Neural cell (in vitro differentiated cells): ENCODE results near the gene TIAM2. TPM values are rescaled to one million over a fixed set of nuclear protein-coding genes. Genes with fewer than 3 reads are reported as not detected.

ENCODE experiments used
- H2AFZ ChIP-seq: fragments of 200-600, 300-800 bp; sonication (generic), shearing (Covaris generic); 2 replicates; pipeline ENCODE4 v1.6.0; 2014; ENCODE audit warnings: low read depth, mild to moderate bottlenecking, antibody characterized with exemption, low read length, moderate library complexity
- H3F3A ChIP-seq: fragments of 200-600 bp; shearing (Covaris generic); 2 replicates; pipeline ENCODE4 v1.6.1; 2016; ENCODE audit warnings: mild to moderate bottlenecking, moderate library complexity, mixed read lengths, antibody characterized with exemption, low read length; ENCODE audit not compliant: insufficient read depth, poor library complexity, severe bottlenecking
- H3K27ac ChIP-seq: fragments of 200-600, 300-800 bp; sonication (generic), shearing (Covaris generic); 2 replicates; pipeline ENCODE4 v1.5.1; 2014; ENCODE audit warnings: mild to moderate bottlenecking, low read length, moderate library complexity
- H3K27me3 ChIP-seq: fragments of 300-800, 200-600 bp; sonication (generic), shearing (Covaris generic); 2 replicates; pipeline ENCODE4 v1.6.0; 2014; ENCODE audit warnings: mild to moderate bottlenecking, low read depth, low read length, moderate library complexity; ENCODE audit not compliant: insufficient read depth
- H3K36me3 ChIP-seq: fragments of 300-800, 200-600 bp; sonication (generic), shearing (Covaris generic); 2 replicates; pipeline ENCODE4 v1.5.1; 2014; ENCODE audit warnings: mild to moderate bottlenecking, antibody characterized with exemption, low read length, moderate library complexity; ENCODE audit not compliant: insufficient read depth
- H3K4me2 ChIP-seq: fragments of 300-800, 200-600 bp; sonication (generic), shearing (Covaris generic); 2 replicates; pipeline ENCODE4 v1.6.0; 2014; ENCODE audit warnings: mild to moderate bottlenecking, low read length
- H3K4me3 ChIP-seq: fragments of 300-800, 200-600 bp; sonication (generic), shearing (Covaris generic); 2 replicates; pipeline ENCODE4 v1.5.1; 2014; ENCODE audit warnings: mild to moderate bottlenecking, low read length, moderate library complexity
- H3K79me2 ChIP-seq: fragments of 200-600 bp; shearing (Covaris generic); replicated peaks from 2 replicates; pipeline ENCODE4 v1.6.0; 2014; ENCODE audit warnings: mild to moderate bottlenecking, low read length, moderate library complexity; ENCODE audit not compliant: insufficient read depth
- H3K9ac ChIP-seq: fragments of 300-800, 200-600 bp; sonication (generic), shearing (Covaris generic); 2 replicates; pipeline ENCODE4 v1.6.1; 2016; ENCODE audit warnings: mild to moderate bottlenecking, low read length, mixed read lengths
- H3K9me2 ChIP-seq: fragments of 200-600 bp; shearing (Covaris generic); 2 replicates; pipeline ENCODE4 v1.6.1; 2016; ENCODE audit warnings: mild to moderate bottlenecking, low read length, mixed read lengths; ENCODE audit not compliant: insufficient read depth
- H3K9me3 ChIP-seq: fragments of 200-600, 300-800 bp; sonication (generic), shearing (Covaris generic); 2 replicates; pipeline ENCODE4 v1.6.1; 2016; ENCODE audit warnings: mild to moderate bottlenecking, mixed run types, low read length, moderate library complexity, mixed read lengths
- H4K20me1 ChIP-seq: fragments of 200-600 bp; shearing (Covaris generic); 2 replicates; pipeline ENCODE4 v1.6.1; 2016; ENCODE audit warnings: mild to moderate bottlenecking, mixed run types; ENCODE audit not compliant: insufficient read depth
- CTCF ChIP-seq: fragments of 450-650 bp; IDR thresholded peaks from 2 replicates; pipeline ENCODE4 v1.5.1; 2014; ENCODE audit warnings: antibody characterized with exemption, mild to moderate bottlenecking, moderate library complexity; ENCODE audit not compliant: poor library complexity, severe bottlenecking
- EZH2 ChIP-seq: fragments of 200-600, 300-800 bp; shearing (Covaris generic), sonication (generic); IDR thresholded peaks from 2 replicates; pipeline ENCODE4 v1.6.1; 2014; ENCODE audit warnings: antibody characterized with exemption, low read length, borderline replicate concordance, mild to moderate bottlenecking; ENCODE audit not compliant: insufficient read depth, poor library complexity, severe bottlenecking
- MXI1 ChIP-seq: fragments of 450-650 bp; conservative IDR thresholded peaks from 2 replicates; pipeline ENCODE4 v1.6.1; 2014; ENCODE audit warnings: antibody characterized with exemption, mild to moderate bottlenecking; ENCODE audit not compliant: poor library complexity, severe bottlenecking
- POLR2AphosphoS5 ChIP-seq: IDR thresholded peaks from 2 replicates; pipeline ENCODE4 v1.6.1; 2012
- RAD21 ChIP-seq: fragments of 450-650 bp; conservative IDR thresholded peaks from 2 replicates; pipeline ENCODE4 v1.6.1; 2014; ENCODE audit warnings: antibody characterized with exemption, mild to moderate bottlenecking, moderate library complexity
- REST ChIP-seq: IDR thresholded peaks from 2 replicates; pipeline ENCODE4 v1.6.1; 2012; ENCODE audit warnings: borderline replicate concordance
- TAF1 ChIP-seq: IDR thresholded peaks from 2 replicates; pipeline ENCODE4 v1.6.1; 2012; ENCODE audit warnings: low read depth
- polyA plus RNA-seq: library from polyadenylated mRNA; depleted of rRNA; stranded (reverse); fragments of >200 nt; gene quantifications from 2 replicates; pipeline ENCODE4 v1.2.3, GENCODE V29; 2014

TIAM2 gene
- polyA plus RNA-seq, 1 donor from 2014 or later = 73.3 TPM

- H3K9me3 ChIP-seq = no peaks in the 10 kb centered on the region
Observed at GRCh38 chr6:155237613-155238012, 242.5 kb downstream of the TIAM2 start.

GRCh38 chr6:155240905-155241600 is 245.9 kb downstream of the TIAM2 start:
- no peak overlapping the region for H3K9ac ChIP-seq
- peaks cover 14% of the 10 kb centered on the region for H3K36me3 ChIP-seq
- H3K27ac ChIP-seq = no peak overlapping the region
- TF ChIP-seq POLR2AphosphoS5 (no peak), MXI1 (no peak), TAF1 (no peak), RAD21 (no peak), CTCF (no peak), EZH2 (no peak), REST (no peak)

More at GRCh38 chr6:155237613-155238012, 242.5 kb downstream of the TIAM2 start:
- no peaks in the 10 kb centered on the region for H3K9me2 ChIP-seq
- H3K4me2 ChIP-seq = no peak overlapping the region
- no peaks in the 10 kb centered on the region for H3K27me3 ChIP-seq
- H3K4me3 ChIP-seq = no peak overlapping the region
- H3K79me2 ChIP-seq = peaks cover 3% of the 10 kb centered on the region
- TF ChIP-seq EZH2 (no peak), REST (no peak), POLR2AphosphoS5 (no peak), MXI1 (no peak), CTCF (no peak)
- H3F3A ChIP-seq = no peaks in the 10 kb centered on the region
- H3K27ac ChIP-seq = no peak overlapping the region
- no peaks in the 10 kb centered on the region for H4K20me1 ChIP-seq
- H3K36me3 ChIP-seq = peaks cover 5% of the 10 kb centered on the region
- no peak overlapping the region for H3K9ac ChIP-seq
- no peak overlapping the region for H2AFZ ChIP-seq

More at GRCh38 chr6:155240905-155241600, 245.9 kb downstream of the TIAM2 start:
- no peaks in the 10 kb centered on the region for H3K9me3 ChIP-seq
- no peaks in the 10 kb centered on the region for H3K79me2 ChIP-seq
- no peaks in the 10 kb centered on the region for H3F3A ChIP-seq
- H3K4me2 ChIP-seq = no peak overlapping the region
- H3K9me2 ChIP-seq = no peaks in the 10 kb centered on the region
- no peaks in the 10 kb centered on the region for H3K27me3 ChIP-seq
- H3K4me3 ChIP-seq = no peak overlapping the region
- no peak overlapping the region for H2AFZ ChIP-seq
- H4K20me1 ChIP-seq = no peaks in the 10 kb centered on the region
